ENCODE results near the gene P2RY12. TPM values are rescaled to one million over a fixed set of nuclear protein-coding genes. Genes with fewer than 3 reads are reported as not detected.

The P2RY12 gene
- total and polyA plus RNA-seq, 10 of the 15 experiments (the other 5 are each of a cell fraction or from before 2014, with no cell fraction given) = 0.27 to 1.0 (median 0.66) TPM; not detected in 2

DNA sequence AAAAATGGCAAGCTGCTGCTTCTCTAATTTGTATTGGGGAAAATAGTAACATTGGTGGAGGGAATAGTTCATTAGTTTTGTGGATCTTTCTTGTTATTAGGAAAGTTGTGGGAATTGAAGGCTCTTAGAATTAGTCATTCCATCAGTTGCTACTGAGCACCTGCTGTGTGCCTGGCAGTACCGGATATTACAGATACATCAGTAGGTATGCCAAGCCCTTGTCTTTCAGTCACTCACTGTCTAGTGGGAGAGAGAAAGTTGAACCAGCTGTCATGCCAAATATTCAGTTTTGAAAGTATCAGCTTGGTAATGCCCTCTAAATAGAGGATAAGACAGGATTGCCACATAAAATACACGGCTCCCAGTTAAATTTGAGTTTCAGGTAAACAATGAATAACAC lies 43.8 kb upstream of the P2RY12 start (continued):
- TF ChIP-seq, protein P1, sequence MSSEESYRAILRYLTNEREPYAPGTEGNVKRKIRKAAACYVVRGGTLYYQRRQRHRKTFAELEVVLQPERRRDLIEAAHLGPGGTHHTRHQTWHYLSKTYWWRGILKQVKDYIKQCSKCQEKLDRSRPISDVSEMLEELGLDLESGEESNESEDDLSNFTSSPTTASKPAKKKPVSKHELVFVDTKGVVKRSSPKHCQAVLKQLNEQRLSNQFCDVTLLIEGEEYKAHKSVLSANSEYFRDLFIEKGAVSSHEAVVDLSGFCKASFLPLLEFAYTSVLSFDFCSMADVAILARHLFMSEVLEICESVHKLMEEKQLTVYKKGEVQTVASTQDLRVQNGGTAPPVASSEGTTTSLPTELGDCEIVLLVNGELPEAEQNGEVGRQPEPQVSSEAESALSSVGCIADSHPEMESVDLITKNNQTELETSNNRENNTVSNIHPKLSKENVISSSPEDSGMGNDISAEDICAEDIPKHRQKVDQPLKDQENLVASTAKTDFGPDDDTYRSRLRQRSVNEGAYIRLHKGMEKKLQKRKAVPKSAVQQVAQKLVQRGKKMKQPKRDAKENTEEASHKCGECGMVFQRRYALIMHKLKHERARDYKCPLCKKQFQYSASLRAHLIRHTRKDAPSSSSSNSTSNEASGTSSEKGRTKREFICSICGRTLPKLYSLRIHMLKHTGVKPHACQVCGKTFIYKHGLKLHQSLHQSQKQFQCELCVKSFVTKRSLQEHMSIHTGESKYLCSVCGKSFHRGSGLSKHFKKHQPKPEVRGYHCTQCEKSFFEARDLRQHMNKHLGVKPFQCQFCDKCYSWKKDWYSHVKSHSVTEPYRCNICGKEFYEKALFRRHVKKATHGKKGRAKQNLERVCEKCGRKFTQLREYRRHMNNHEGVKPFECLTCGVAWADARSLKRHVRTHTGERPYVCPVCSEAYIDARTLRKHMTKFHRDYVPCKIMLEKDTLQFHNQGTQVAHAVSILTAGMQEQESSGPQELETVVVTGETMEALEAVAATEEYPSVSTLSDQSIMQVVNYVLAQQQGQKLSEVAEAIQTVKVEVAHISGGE (CRISPR knock-in tag; IDR thresholded peaks at IDR 0.05) = no peak
- TF ChIP-seq, protein P2, sequence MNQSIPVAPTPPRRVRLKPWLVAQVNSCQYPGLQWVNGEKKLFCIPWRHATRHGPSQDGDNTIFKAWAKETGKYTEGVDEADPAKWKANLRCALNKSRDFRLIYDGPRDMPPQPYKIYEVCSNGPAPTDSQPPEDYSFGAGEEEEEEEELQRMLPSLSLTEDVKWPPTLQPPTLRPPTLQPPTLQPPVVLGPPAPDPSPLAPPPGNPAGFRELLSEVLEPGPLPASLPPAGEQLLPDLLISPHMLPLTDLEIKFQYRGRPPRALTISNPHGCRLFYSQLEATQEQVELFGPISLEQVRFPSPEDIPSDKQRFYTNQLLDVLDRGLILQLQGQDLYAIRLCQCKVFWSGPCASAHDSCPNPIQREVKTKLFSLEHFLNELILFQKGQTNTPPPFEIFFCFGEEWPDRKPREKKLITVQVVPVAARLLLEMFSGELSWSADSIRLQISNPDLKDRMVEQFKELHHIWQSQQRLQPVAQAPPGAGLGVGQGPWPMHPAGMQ (IDR thresholded peaks at IDR 0.05; ENCODE audit: borderline replicate concordance) = no peak
- no peak for TF ChIP-seq MEF2A (IDR thresholded peaks at IDR 0.05; ENCODE audit: insufficient read depth, low read depth, low read length)
- TF ChIP-seq DPF2 (IDR thresholded peaks at IDR 0.05) = no peak
- no peak for TF ChIP-seq IKZF1 (conservative IDR thresholded peaks at IDR 0.05)
- TF ChIP-seq GATAD2B (conservative IDR thresholded peaks at IDR 0.05; ENCODE audit: low read depth) = no peak
- no peak for TF ChIP-seq SRF (IDR thresholded peaks at IDR 0.05; ENCODE audit: low read depth in 2 of 2, low read length in 2 of 2)
- no peak for TF ChIP-seq EP300 (IDR thresholded peaks at IDR 0.05; ENCODE audit: borderline replicate concordance in 1 of 2, control insufficient read depth in 1 of 2, low read depth in 2 of 2, low read length in 2 of 2)
- TF ChIP-seq HDAC2 (IDR thresholded peaks at IDR 0.05) = no peak
- TF ChIP-seq LARP7 (IDR thresholded peaks at IDR 0.05) = no peak
- no peak for TF ChIP-seq TCF3 (IDR thresholded peaks at IDR 0.05; ENCODE audit: borderline replicate concordance, insufficient read depth, low read depth, low read length)
